ENCODE results near the gene KCNQ1.

Gene KCNQ1

GRCh38 chr11:2806351-2807024 is 361.7 kb downstream of the KCNQ1 start:
- no peak for TF ChIP-seq CTCF (IDR thresholded peaks at IDR 0.05; ENCODE audit: control insufficient read depth, insufficient read depth, low read depth, low read length, missing control alignments)
- H3K4me3 ChIP-seq (ENCODE audit: control insufficient read depth, low read depth, low read length) = no peak overlapping the region
- DNase-seq (ENCODE audit: low read depth) = no peak

GRCh38 chr11:2807025-2807681 is 362.3 kb downstream of the KCNQ1 start:
- H3K4me3 ChIP-seq (ENCODE audit: control insufficient read depth, low read depth, low read length) = no peak overlapping the region
- DNase-seq (ENCODE audit: low read depth) = no peak
- TF ChIP-seq CTCF (IDR thresholded peaks at IDR 0.05; ENCODE audit: control insufficient read depth, insufficient read depth, low read depth, low read length, missing control alignments) = no peak

- DNase-seq (ENCODE audit: low read depth) = no peak
- H3K4me3 ChIP-seq (ENCODE audit: control insufficient read depth, low read depth, low read length) = no peak overlapping the region
- no peak for TF ChIP-seq CTCF (IDR thresholded peaks at IDR 0.05; ENCODE audit: control insufficient read depth, insufficient read depth, low read depth, low read length, missing control alignments)
These were observed 363.0 kb downstream of the KCNQ1 start for GRCh38 chr11:2807801-2808241.

GRCh38 chr11:2808850-2809846 is 364.3 kb downstream of the KCNQ1 start:
- no peak overlapping the region for H3K4me3 ChIP-seq (ENCODE audit: control insufficient read depth, low read depth, low read length)
- TF ChIP-seq CTCF (IDR thresholded peaks at IDR 0.05; ENCODE audit: control insufficient read depth, insufficient read depth, low read depth, low read length, missing control alignments) = no peak
- no peak for DNase-seq (ENCODE audit: low read depth)

- TF ChIP-seq CTCF (IDR thresholded peaks at IDR 0.05; ENCODE audit: control insufficient read depth, insufficient read depth, low read depth, low read length, missing control alignments) = no peak
- no peak overlapping the region for H3K4me3 ChIP-seq (ENCODE audit: control insufficient read depth, low read depth, low read length)
- DNase-seq (ENCODE audit: low read depth) = no peak
These were observed 365.0 kb downstream of the KCNQ1 start for GRCh38 chr11:2809854-2810253.

- H3K4me3 ChIP-seq (ENCODE audit: control insufficient read depth, low read depth, low read length) = no peak overlapping the region
- no peak for DNase-seq (ENCODE audit: low read depth)
- no peak for TF ChIP-seq CTCF (IDR thresholded peaks at IDR 0.05; ENCODE audit: control insufficient read depth, insufficient read depth, low read depth, low read length, missing control alignments)
These were observed 365.8 kb downstream of the KCNQ1 start for GRCh38 chr11:2810411-2811205.
